ENCODE results near the gene SNAP23.

SNAP23 gene

DNA sequence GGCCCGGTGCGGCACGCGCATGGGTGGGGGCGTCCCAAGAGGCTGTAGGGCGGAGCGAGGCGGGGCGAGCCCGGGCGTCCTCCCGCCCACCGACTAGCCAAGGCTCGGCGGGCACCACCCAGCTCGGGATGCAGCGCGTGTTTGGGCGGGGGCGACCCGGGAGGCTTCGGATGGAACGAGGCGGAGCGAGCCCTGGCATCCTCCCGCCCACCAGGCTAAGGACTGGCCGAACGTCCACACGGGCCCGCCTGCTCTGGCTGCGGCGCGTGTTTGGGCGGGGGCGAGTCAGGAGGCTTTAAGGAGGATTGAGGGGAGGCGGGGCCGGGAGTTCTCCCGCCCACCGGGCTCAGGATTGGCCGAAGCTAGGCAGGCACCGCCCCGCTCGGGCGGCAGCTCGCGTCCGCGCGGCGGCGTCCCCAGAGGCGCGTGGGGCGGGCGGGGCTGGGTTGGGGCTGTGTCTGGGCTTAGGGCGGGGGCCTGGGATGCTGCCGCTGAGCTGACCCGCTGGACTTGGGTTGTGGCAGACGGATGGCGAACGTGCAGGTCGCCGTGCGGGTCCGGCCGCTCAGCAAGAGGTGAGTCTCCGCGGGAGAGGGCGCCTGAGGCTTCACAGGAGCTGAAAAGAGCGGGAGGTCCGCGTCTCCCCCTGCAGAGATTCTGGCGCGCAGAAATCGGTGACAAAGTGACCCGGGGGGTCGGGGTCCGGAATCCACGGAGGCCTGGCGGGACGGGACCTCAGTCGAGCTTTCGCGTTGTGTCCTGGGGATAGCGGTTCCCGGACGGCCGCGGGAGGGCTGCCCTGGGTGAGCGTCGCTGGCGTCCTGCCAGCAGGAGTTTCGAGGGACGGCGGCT lies 80.0 kb downstream of the SNAP23 start, which contains the start of gene STARD9:
Gene STARD9 (plus strand): TSS at position 419 of the 852 bp plus-strand sequence. CDS start 110 bp downstream, at position 529.
- peak; percentile 86 to 90 for DNase-seq (ENCODE audit: low read depth in 2 of 2)

DNA sequence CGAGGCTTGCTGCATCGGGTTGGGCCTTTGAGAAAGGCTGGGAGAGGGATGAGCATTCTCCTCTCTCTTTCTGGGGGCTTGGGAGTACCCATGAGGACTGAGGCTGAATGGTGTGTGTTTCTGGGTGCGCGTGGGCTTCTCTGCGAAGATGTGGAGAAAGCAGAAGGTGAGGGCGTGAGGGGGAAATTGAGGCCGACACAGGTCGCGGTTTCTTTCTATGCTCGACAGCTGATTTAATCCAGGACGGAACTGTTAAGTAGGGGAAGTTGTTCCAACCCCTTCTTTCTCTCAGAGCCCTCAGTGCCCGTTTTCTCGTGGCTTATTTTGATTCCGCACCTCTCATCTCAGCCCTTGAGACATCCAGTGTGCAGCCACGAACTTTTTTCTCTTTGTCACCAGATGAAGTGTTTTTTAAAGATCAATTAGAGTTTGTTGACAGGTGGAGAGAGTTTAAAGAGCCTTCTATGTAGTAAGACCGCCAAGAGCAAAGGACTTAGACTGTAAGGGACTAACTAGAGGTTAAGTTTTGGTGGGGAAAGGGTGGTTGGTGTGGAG lies 80.7 kb downstream of the SNAP23 start:
- no peak for DNase-seq (ENCODE audit: low read depth in 2 of 2)

DNA sequence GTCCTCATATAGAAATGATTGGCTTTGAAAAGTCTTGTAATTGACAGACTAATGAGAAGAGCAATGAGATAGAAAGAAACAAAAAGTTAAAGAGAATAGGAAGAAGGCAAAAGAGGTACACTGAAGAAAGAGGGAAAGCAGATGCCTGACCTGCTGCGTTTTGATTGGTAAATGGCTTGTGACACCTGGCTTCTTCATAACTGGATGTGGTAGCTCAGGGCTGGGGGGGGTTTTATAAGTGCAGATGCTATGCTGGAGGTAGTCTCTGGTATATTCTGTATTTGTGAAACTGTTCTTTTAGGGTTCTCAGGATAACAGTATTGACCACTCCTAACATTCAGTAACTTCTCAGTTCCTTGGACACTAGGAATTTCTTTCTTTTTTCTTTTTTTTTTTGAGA lies 81.3 kb downstream of the SNAP23 start:
- no peak for DNase-seq (ENCODE audit: low read depth in 2 of 2)

DNA sequence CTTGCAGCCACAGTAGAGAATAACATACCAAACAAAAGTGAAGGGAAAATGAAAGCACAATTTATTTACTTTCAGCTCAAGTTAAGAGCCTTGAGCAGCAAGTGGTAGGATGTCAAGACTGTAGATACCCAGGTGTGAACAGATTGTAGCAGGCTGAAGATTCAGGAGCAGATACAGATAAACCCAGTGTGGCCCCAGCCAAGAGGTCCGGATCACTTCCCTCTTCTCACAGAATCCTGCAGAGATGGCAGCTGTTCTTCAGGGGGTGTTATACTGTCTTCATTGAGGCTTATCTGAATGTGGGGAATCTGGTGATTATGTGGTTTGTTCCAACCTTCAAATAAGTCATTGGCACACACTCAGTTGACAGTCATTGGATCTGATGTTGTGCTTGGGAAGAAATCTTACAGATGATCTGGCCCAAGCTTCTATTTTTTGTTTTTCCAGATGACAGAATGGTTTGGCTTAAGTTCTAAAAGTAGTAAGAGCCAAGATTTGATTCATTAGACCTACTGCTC lies 82.1 kb downstream of the SNAP23 start:
- DNase-seq (ENCODE audit: low read depth in 2 of 2) = no peak

DNA sequence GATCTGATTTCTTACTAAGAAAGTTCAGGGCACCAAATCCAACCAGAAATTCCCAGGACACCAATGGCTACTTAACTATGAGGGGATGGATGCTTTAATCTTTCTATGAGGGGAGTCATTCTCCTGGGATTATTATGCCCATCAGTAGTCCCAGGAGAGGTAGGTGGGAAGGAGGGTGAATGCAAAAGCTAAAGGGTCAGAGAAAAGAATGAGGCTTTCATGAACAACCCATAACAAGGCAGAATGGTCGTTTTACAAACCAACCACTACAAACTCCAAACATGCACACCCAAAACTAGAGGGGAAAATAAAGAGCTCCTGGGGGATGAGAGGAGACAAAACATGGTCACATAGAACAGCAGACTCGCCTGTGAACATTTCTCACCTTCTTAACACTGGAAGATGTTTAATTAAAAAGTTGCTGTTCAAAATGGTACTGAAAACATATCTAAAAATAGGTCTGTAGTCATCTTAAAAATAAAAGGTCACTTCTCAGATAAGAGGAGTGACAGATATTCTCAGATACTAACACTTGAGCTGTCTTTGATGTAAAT lies 83.6 kb downstream of the SNAP23 start:
- no peak for DNase-seq (ENCODE audit: low read depth in 2 of 2)

DNA sequence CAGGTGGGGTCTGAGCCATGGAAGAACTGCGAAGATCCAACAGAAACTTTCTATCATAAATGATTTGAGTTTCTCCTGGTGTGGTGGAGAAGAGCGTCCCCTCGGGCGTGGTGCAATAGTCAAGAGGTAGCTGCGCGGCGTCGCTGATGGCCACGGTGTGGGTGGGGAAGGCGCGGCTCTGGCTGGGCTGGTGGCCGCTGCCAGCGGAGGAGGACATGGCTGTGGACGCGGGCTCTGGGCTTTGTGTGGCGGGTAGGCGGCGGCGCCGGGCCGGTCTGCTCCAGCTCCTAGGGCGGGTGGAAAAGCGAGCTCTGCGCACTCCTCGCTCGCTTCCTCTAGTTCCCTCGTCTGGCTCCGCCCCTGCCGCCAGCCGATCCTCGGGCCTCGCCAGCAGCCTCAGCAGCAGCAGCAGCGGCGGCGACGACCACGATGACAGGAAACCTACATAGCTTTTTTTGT lies 85.9 kb downstream of the SNAP23 start:
- DNase-seq (ENCODE audit: low read depth in 2 of 2) = peak; percentile 53 to 60
